ENCODE data around the gene SLC7A14. TPM values are rescaled to one million over a fixed set of nuclear protein-coding genes. Genes with fewer than 3 reads are reported as not detected.

The SLC7A14 gene
- total and polyA plus RNA-seq, 2 of the 4 experiments (the other 2 are of a cell fraction), result 2.7 to 6.8 TPM

DNA sequence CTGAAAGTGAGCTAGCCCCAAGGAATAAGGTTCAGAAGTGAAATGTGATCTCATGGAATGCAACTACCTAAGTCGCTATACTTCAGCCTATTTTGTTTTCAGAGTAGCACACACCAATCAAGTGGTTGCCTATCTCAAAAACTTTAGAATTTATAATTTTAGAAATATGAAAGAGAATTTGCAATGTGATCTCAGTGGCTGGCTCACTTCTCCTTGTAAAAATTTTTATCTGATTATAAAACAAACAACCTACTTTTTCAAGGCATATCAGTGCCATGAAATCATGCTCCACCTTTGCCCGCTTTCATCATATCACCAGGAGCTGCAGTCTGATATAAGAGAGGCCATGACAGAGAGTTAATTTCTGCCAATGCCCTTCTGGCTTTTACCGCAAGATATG is 119.9 kb downstream of the SLC7A14 start:
- Histone ChIP-seq H3K9ac (ENCODE audit: low read depth, low read length) (no peak overlapping the region), H2AK5ac (ENCODE audit: low read depth, low read length) (no peak overlapping the region), H3K4me3 (ENCODE audit: insufficient read depth, low read depth, low read length) (no peak overlapping the region), H3K4me2 (ENCODE audit: low read depth, low read length) (no peak overlapping the region), H3K23ac (ENCODE audit: low read depth, low read length) (no peak overlapping the region), H4K20me1 (ENCODE audit: insufficient read depth, low read length) (peaks cover 2% of the 10 kb centered on the region; the same call in 1 of the 2 replicates), H4K5ac (ENCODE audit: low read depth, low read length) (no peak overlapping the region), H3K56ac (ENCODE audit: extremely low read depth, insufficient read depth, low read length) (no peak overlapping the region), H3K9me1 (ENCODE audit: insufficient read depth, low read length) (peaks cover 11% of the 10 kb centered on the region), H3K9me3 (ENCODE audit: control insufficient read depth, insufficient read depth, low read length) (no peaks in the 10 kb centered on the region), H3K4ac (ENCODE audit: low read depth, low read length) (no peak overlapping the region), H3K27ac (ENCODE audit: insufficient read depth, low read length) (no peak overlapping the region), H3K14ac (replicated peaks; ENCODE audit: low read depth, low read length) (no peak overlapping the region), H3K79me1 (ENCODE audit: low read depth in 1 of 2, low read length in 2 of 2) (peaks cover 0 to under 1% of the 10 kb centered on the region in 2 experiments; a peak in 1 of 4 replicates), H2BK120ac (ENCODE audit: low read depth, low read length) (no peak overlapping the region), H3K18ac (ENCODE audit: low read depth, low read length) (no peak overlapping the region), H2BK5ac (ENCODE audit: low read depth, low read length, poor library complexity, severe bottlenecking) (no peak overlapping the region), H3K27me3 (ENCODE audit: control insufficient read depth, insufficient read depth, low read length) (no peaks in the 10 kb centered on the region), H3K4me1 (ENCODE audit: control insufficient read depth, insufficient read depth, low read length) (peaks cover 20% of the 10 kb centered on the region), H2AFZ (replicated peaks; ENCODE audit: low read length, poor library complexity) (no peak overlapping the region), H4K8ac (ENCODE audit: low read depth in 2 of 2, low read length in 2 of 2) (no peak overlapping the region), H2BK15ac (ENCODE audit: low read depth, low read length) (no peak overlapping the region), H2BK20ac (ENCODE audit: low read depth, low read length) (no peak overlapping the region), H3K36me3 (ENCODE audit: control insufficient read depth, insufficient read depth, low read length) (no peaks in the 10 kb centered on the region), H2AK9ac (replicated peaks; ENCODE audit: low read depth, low read length, poor library complexity) (no peak overlapping the region), H4K91ac (ENCODE audit: insufficient read depth, low read depth, low read length) (no peak overlapping the region)
- ATAC-seq (ENCODE audit: low read depth), result no peak
- DNase-seq, result no peak
- dilution Hi-C loops (cut with HindIII; ENCODE audit: low sequenced_read_pairs, unreplicated experiment), result no loop called here
- BruUV-seq (replicated peaks), result no TSS peak
- TF ChIP-seq CHD1 (IDR thresholded peaks at IDR 0.05; ENCODE audit: low read depth, low read length), result no peak
- no peak for TF ChIP-seq RFX5 (IDR thresholded peaks at IDR 0.05; ENCODE audit: low read depth, low read length)
- no peak for TF ChIP-seq MAZ (IDR thresholded peaks at IDR 0.05; ENCODE audit: borderline replicate concordance, low read depth, low read length)
- TF ChIP-seq MXI1 (IDR thresholded peaks at IDR 0.05; ENCODE audit: borderline replicate concordance, low read depth, low read length), result no peak
- TF ChIP-seq RCOR1 (IDR thresholded peaks at IDR 0.05; ENCODE audit: insufficient replicate concordance, low read length), result no peak
- TF ChIP-seq, protein P1, sequence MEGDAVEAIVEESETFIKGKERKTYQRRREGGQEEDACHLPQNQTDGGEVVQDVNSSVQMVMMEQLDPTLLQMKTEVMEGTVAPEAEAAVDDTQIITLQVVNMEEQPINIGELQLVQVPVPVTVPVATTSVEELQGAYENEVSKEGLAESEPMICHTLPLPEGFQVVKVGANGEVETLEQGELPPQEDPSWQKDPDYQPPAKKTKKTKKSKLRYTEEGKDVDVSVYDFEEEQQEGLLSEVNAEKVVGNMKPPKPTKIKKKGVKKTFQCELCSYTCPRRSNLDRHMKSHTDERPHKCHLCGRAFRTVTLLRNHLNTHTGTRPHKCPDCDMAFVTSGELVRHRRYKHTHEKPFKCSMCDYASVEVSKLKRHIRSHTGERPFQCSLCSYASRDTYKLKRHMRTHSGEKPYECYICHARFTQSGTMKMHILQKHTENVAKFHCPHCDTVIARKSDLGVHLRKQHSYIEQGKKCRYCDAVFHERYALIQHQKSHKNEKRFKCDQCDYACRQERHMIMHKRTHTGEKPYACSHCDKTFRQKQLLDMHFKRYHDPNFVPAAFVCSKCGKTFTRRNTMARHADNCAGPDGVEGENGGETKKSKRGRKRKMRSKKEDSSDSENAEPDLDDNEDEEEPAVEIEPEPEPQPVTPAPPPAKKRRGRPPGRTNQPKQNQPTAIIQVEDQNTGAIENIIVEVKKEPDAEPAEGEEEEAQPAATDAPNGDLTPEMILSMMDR (conservative IDR thresholded peaks at IDR 0.05; ENCODE audit: low read depth, low read length), result no peak
- TF ChIP-seq MAFK (IDR thresholded peaks at IDR 0.05; ENCODE audit: low read depth, low read length), result no peak
- TF ChIP-seq NFE2L2 (IDR thresholded peaks at IDR 0.05; ENCODE audit: low read depth, low read length), result no peak
- TF ChIP-seq BHLHE40 (IDR thresholded peaks at IDR 0.05; ENCODE audit: low read depth, low read length), result no peak
- TF ChIP-seq, protein P2, sequence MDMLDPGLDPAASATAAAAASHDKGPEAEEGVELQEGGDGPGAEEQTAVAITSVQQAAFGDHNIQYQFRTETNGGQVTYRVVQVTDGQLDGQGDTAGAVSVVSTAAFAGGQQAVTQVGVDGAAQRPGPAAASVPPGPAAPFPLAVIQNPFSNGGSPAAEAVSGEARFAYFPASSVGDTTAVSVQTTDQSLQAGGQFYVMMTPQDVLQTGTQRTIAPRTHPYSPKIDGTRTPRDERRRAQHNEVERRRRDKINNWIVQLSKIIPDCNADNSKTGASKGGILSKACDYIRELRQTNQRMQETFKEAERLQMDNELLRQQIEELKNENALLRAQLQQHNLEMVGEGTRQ (IDR thresholded peaks at IDR 0.05; ENCODE audit: low read depth, low read length), result no peak
- intact Hi-C loops (cut with micrococcal nuclease), result no loop called here
- WGBS, 2 experiments (ENCODE audit: extremely low coverage in 2 of 2, insufficient read length in 1 of 2), result 80% methylated on average over 1 of the region's 3 CpGs; no CpG with 5 or more reads in 1 of the 2 experiments
- POLR2A ChIA-PET (ENCODE audit: unreplicated experiment), result no interaction called here
- CTCF ChIA-PET, result interaction anchor here (0.5 to 0.7 kb wide), 2 partner anchors 60 to 648 kb away, joined by 3 read pairs; no protein-coding TSS in a partner anchor
- in situ Hi-C loops (cut with MboI; ENCODE audit: low sequenced_read_pairs), result no loop called here

Measured in IMR-90 (cell line).